ENCODE data around the gene FOXJ3. TPM values are rescaled to one million over a fixed set of nuclear protein-coding genes. Genes with fewer than 3 reads are reported as not detected.

Gene FOXJ3
- total RNA-seq, 1 experiment from 2014 or later = 51.1 TPM

DNA sequence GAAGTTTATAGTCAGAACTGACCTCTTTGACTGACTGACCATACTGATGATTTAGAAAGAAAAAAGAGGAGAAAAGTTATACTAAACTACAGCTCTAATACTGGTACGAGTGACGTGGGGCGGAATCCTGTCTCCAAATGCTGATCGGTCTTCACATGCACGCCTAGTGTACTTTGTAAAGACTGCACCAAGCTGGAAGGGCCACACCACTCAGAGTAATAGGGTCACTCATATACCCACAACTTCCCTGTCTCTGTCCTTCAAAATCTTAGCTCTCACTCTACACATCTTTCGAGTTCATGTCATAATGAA lies 151.1 kb downstream of the FOXJ3 start:
- Histone ChIP-seq H3K9ac (ENCODE audit: low read length) (no peak overlapping the region), H2AFZ (ENCODE audit: low read depth, low read length, poor library complexity, severe bottlenecking) (no peak overlapping the region), H3K4me2 (ENCODE audit: low read length) (no peak overlapping the region), H3K4me3 (replicated peaks in 1 of 2; ENCODE audit: low read depth in 1 of 2, low read length in 2 of 2) (no peak overlapping the region), H3K9me3 (ENCODE audit: control insufficient read depth in 1 of 2, insufficient read depth in 1 of 2, low read depth in 1 of 2, low read length in 2 of 2) (no peaks in the 10 kb centered on the region), H3K79me2 (ENCODE audit: insufficient read depth, low read length) (no peaks in the 10 kb centered on the region), H4K20me1 (ENCODE audit: insufficient read depth) (no peaks in the 10 kb centered on the region), H3K4me1 (ENCODE audit: control insufficient read depth in 1 of 2, insufficient read depth in 2 of 2, low read length in 2 of 2) (no peaks in the 10 kb centered on the region), H3K27ac (ENCODE audit: low read depth, low read length) (no peak overlapping the region), H3K27me3 (ENCODE audit: insufficient read depth, low read length) (no peaks in the 10 kb centered on the region), H3K9me2 (ENCODE audit: insufficient read depth) (no peaks in the 10 kb centered on the region), H3K36me3 (ENCODE audit: control insufficient read depth in 1 of 2, insufficient read depth in 2 of 2, low read length in 2 of 2) (peaks cover 0 to 9% of the 10 kb centered on the region in 2 experiments; a peak in 1 of 4 replicates)
- ATAC-seq (no peak), DNase-seq (ENCODE audit: low read depth, low spot score) (no peak)
- ChIA-PET RAD21 (ENCODE audit: low non-redundant PET in 1 of 2, low total read pairs in 2 of 2, uncharacterized antibody in 2 of 2, unreplicated experiment in 2 of 2) (no interaction called here), POLR2A (no interaction called here), CTCF (no interaction called here)
- TF ChIP-seq SP1 (IDR thresholded peaks at IDR 0.05; ENCODE audit: low read depth) (no peak), YY1 (IDR thresholded peaks at IDR 0.05; ENCODE audit: extremely low read depth, insufficient replicate concordance, low read depth, low read length) (no peak), ZNF274 (IDR thresholded peaks at IDR 0.05; ENCODE audit: low read depth, low read length) (no peak), POLR2A (IDR thresholded peaks at IDR 0.05; ENCODE audit: borderline replicate concordance, extremely low read depth, insufficient read depth, insufficient read length) (no peak), JUND (IDR thresholded peaks at IDR 0.05) (no peak), CBX3 (IDR thresholded peaks at IDR 0.05; ENCODE audit: low read depth) (no peak), CEBPB (IDR thresholded peaks at IDR 0.05; ENCODE audit: low read depth) (no peak)
- intact Hi-C loops (cut with micrococcal nuclease) = no loop called here
- BruUV-seq (replicated peaks) = no TSS peak

DNA sequence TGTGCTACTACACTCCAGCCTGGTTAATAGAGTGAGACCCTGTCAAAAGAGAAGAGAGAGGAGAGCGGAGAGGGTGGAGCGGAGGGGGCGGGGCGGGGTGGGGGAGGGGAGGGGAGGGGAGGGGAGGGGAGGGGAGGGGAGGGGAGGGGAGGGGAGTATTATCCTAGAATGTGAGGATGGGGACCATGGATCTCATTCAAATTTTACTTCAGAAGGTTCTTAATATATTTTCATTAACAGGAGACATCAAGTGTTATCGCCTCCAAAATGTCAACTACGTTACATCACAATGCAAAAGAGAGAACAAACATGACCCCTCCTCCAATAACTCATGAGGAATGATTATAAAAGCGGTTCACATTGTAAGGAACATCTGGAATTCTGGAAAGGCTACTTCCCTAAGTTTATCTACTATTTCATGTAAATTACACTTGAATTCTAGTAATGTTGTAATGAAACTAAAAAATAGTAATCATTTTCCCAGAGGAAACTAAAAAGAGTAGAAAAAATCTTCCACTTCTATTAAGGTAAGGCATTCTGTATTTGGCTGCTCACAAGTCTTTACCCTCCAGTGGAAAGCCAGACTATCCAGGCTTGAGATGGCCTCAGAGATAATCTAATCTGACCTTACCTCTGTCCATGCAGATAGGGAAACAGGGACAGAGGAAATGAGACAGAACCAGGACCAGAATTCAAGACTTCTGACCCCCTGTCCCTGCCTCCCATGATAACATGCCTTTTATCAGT lies 151.7 kb downstream of the FOXJ3 start:
- DNase-seq (ENCODE audit: low read depth, low spot score) = no peak
- no peak overlapping the region for H2AFZ ChIP-seq (ENCODE audit: low read depth, low read length, poor library complexity, severe bottlenecking)
- TF ChIP-seq CBX3 (IDR thresholded peaks at IDR 0.05; ENCODE audit: low read depth) (no peak), RAD21 (IDR thresholded peaks at IDR 0.05; ENCODE audit: low read depth) (no peak), ZNF274 (IDR thresholded peaks at IDR 0.05; ENCODE audit: low read depth, low read length) (no peak), EZH2 (IDR thresholded peaks at IDR 0.05) (no peak), SRF (IDR thresholded peaks at IDR 0.05; ENCODE audit: low read depth) (no peak), SIN3A (IDR thresholded peaks at IDR 0.05; ENCODE audit: low read depth) (no peak)
- TF ChIP-seq, protein P1, sequence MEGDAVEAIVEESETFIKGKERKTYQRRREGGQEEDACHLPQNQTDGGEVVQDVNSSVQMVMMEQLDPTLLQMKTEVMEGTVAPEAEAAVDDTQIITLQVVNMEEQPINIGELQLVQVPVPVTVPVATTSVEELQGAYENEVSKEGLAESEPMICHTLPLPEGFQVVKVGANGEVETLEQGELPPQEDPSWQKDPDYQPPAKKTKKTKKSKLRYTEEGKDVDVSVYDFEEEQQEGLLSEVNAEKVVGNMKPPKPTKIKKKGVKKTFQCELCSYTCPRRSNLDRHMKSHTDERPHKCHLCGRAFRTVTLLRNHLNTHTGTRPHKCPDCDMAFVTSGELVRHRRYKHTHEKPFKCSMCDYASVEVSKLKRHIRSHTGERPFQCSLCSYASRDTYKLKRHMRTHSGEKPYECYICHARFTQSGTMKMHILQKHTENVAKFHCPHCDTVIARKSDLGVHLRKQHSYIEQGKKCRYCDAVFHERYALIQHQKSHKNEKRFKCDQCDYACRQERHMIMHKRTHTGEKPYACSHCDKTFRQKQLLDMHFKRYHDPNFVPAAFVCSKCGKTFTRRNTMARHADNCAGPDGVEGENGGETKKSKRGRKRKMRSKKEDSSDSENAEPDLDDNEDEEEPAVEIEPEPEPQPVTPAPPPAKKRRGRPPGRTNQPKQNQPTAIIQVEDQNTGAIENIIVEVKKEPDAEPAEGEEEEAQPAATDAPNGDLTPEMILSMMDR (IDR thresholded peaks at IDR 0.05 in 2 of 3, conservative IDR thresholded peaks at IDR 0.05 in 1 of 3; ENCODE audit: borderline replicate concordance in 1 of 3, insufficient read depth in 1 of 3, low read depth in 2 of 3, low read length in 2 of 3) = no peak
- TF ChIP-seq, protein P2, sequence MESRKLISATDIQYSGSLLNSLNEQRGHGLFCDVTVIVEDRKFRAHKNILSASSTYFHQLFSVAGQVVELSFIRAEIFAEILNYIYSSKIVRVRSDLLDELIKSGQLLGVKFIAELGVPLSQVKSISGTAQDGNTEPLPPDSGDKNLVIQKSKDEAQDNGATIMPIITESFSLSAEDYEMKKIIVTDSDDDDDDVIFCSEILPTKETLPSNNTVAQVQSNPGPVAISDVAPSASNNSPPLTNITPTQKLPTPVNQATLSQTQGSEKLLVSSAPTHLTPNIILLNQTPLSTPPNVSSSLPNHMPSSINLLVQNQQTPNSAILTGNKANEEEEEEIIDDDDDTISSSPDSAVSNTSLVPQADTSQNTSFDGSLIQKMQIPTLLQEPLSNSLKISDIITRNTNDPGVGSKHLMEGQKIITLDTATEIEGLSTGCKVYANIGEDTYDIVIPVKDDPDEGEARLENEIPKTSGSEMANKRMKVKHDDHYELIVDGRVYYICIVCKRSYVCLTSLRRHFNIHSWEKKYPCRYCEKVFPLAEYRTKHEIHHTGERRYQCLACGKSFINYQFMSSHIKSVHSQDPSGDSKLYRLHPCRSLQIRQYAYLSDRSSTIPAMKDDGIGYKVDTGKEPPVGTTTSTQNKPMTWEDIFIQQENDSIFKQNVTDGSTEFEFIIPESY (IDR thresholded peaks at IDR 0.05; ENCODE audit: extremely low read depth, insufficient replicate concordance, low read length) = no peak
- no peaks in the 10 kb centered on the region for H3K79me2 ChIP-seq (ENCODE audit: insufficient read depth, low read length)
- H3K27me3 ChIP-seq (ENCODE audit: insufficient read depth, low read length) = no peaks in the 10 kb centered on the region
- POLR2A ChIA-PET = no interaction called here
- H3K4me3 ChIP-seq (replicated peaks in 1 of 2; ENCODE audit: low read depth in 1 of 2, low read length in 2 of 2) = no peak overlapping the region
- no peaks in the 10 kb centered on the region for H3K4me1 ChIP-seq (ENCODE audit: control insufficient read depth in 1 of 2, insufficient read depth in 2 of 2, low read length in 2 of 2)
- H3K9ac ChIP-seq (ENCODE audit: low read length) = no peak overlapping the region
- BruUV-seq (replicated peaks) = no TSS peak
- no peak for ATAC-seq
- no peak overlapping the region for H3K4me2 ChIP-seq (ENCODE audit: low read length)
- H4K20me1 ChIP-seq (ENCODE audit: insufficient read depth) = no peaks in the 10 kb centered on the region
- intact Hi-C loops (cut with micrococcal nuclease) = no loop called here
- RAD21 ChIA-PET (ENCODE audit: low non-redundant PET in 1 of 2, low total read pairs in 2 of 2, uncharacterized antibody in 2 of 2, unreplicated experiment in 2 of 2) = no interaction called here
- CTCF ChIA-PET = interaction anchor here (0.9 kb wide), 1 partner anchor 10 kb away, joined by 3 read pairs; no protein-coding TSS in a partner anchor
- no peaks in the 10 kb centered on the region for H3K9me3 ChIP-seq (ENCODE audit: control insufficient read depth in 1 of 2, insufficient read depth in 1 of 2, low read depth in 1 of 2, low read length in 2 of 2)
- no peak overlapping the region for H3K27ac ChIP-seq (ENCODE audit: low read depth, low read length)
- no peaks in the 10 kb centered on the region for H3K9me2 ChIP-seq (ENCODE audit: insufficient read depth)
- H3K36me3 ChIP-seq (ENCODE audit: control insufficient read depth in 1 of 2, insufficient read depth in 2 of 2, low read length in 2 of 2) = peaks cover 0 to 10% of the 10 kb centered on the region in 2 experiments; a peak in 1 of 4 replicates
